Epidermal melanocyte (primary cell): Measurements from ENCODE around the gene KAT14.
"Not testable (repeated sequence)": the region's sequence is repeated elsewhere in the genome, so short reads cannot be mapped to it uniquely, and the experiment has no call there.

ENCODE experiments used
- DNase-seq: peaks from one replicate; pipeline ENCODE4 v3.0.0; 2011; ENCODE audit warnings: low spot score; ENCODE audit not compliant: insufficient read length

The KAT14 gene

GRCh38 chr20:18154342-18154741 is 16.7 kb downstream of the KAT14 start:
- DNase-seq: no peak

DNA sequence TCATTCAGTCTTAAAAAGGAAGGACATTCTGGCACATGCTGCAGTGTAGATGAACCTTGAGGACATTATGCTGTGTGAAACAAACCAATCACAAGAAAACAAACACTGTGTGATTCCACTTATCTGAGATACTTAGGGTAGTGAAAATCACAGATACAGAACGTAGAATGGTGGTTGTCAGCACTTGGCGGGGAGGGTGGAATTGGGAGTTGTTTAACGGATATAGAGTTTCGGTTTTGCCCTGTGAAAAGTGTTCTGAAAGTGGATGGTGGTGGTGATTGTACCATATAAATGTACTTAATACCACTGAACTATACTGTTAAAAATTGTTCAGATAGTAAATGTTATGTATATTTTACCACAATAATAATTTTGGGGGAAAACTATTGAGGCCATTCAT is 18.4 kb downstream of the KAT14 start:
- no peak for DNase-seq

DNA sequence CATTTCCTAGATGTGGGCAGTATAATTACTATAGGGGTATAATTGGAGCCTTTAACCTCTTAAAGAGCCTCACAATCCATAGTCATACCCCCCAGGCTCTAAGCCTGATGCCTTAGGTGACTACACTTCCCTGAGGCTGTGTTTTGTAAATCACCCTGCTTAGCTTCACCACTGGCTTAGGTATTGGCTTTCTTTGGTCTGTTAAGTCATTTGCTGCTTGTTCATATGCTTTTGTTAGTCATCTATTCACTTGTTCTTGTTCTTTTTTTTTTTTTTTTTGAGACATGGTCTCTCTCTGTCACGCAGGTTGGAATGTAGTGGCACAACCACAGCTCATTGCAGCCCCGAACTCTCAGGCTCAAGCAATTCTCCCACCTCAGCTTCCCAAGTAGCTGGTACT is 26.7 kb downstream of the KAT14 start:
- no peak for DNase-seq

DNA sequence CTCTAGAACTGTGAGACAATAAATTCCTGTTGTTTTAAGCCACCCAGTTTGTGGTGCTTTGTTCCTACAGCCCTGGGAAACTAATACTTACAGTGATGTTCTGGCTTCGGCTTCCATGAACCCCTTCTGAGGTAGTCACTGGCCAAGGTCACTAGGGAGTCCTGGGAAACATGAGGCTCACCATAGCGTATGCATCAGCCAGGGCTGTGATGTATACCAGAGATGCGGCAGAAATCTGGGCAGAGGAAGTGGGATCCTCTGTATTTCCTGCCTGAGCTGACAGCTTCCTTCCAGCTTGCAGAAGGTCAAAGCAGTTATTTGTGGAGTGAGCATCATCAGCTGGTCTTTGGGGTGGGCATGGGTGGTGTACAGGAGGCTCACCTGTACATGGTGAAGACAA is 27.9 kb downstream of the KAT14 start:
- no peak for DNase-seq

DNA sequence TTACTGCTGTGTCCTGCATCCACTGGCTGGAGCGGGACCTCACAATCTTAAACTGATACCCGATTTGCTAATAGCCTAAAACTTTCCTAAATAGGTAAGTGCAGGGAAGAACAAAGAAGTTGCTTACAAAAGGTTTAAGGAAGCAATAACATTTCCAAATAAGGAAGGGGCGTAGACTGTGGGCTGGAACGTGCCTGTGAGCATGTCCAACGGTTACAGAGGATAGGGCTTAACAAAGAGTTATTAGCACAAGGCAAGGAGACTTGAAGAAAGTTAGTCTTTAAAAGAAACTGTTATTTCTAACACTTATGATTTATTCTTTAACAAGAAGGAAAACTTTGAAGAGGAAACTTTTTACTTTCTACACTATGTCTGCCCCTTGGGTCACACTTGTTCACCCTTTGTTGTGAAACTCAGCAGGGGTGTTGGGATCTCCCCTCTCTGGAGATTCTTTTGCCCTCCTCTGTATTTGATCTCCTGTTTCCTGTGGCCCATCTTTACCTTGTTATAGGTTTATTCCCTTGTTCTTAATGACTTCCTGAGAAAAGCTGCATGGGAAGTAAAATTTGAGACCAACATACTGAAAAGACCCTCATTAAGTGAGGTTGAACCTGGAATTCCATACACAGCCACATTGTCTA is 28.7 kb downstream of the KAT14 start:
- DNase-seq: no peak

GRCh38 chr20:18166950-18167349 is 29.3 kb downstream of the KAT14 start:
- no peak for DNase-seq

DNA sequence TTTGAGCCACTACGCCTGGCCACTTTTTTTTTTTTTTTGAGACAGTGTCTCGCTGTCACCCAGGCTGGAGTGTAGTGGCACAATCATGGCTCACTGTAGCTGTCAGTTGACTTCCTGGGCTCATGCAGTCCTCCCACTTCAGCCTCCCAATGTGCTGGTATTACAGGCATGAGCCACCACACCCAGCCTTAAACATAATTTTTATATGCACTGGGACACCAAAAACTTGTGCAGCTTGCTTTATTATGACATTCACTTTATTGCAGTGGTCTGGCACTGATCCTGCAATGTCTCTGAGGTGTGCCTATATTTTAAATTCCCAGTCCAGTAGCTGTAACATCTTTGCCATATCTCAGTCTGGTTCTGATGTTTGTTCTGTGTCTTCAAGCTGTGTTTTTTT is 34.7 kb downstream of the KAT14 start:
- no peak for DNase-seq

- DNase-seq: no peak
Observed at GRCh38 chr20:18174906-18175683, 37.4 kb downstream of the KAT14 start.

- DNase-seq: no peak
Observed at GRCh38 chr20:18176318-18176785, 38.7 kb downstream of the KAT14 start.

- DNase-seq: not testable (repeated sequence)
Observed at GRCh38 chr20:18180366-18180765, 42.7 kb downstream of the KAT14 start.

- DNase-seq: no peak
Observed at GRCh38 chr20:18180815-18181214, 43.2 kb downstream of the KAT14 start.

DNA sequence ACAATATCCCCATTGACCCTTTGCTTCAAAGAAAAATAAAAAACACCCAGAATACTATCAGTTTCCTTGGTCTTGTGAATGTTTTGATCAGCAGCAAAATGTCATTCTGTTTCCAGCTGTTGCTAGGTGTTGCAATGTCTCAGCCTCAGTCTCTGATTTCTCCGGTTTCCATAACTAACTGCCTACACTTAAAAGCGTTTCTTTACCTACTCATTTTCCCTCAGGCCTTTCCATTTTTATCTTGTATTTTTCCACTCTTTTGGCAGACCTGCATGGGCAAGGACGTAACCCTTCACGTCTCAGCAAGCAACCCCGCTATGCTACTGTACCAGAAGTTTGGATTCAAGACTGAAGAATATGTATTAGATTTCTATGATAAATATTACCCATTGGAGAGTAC is 49.4 kb downstream of the KAT14 start:
- DNase-seq: no peak

- DNase-seq: no peak
Observed at GRCh38 chr20:18188434-18188833, 50.8 kb downstream of the KAT14 start.

DNA sequence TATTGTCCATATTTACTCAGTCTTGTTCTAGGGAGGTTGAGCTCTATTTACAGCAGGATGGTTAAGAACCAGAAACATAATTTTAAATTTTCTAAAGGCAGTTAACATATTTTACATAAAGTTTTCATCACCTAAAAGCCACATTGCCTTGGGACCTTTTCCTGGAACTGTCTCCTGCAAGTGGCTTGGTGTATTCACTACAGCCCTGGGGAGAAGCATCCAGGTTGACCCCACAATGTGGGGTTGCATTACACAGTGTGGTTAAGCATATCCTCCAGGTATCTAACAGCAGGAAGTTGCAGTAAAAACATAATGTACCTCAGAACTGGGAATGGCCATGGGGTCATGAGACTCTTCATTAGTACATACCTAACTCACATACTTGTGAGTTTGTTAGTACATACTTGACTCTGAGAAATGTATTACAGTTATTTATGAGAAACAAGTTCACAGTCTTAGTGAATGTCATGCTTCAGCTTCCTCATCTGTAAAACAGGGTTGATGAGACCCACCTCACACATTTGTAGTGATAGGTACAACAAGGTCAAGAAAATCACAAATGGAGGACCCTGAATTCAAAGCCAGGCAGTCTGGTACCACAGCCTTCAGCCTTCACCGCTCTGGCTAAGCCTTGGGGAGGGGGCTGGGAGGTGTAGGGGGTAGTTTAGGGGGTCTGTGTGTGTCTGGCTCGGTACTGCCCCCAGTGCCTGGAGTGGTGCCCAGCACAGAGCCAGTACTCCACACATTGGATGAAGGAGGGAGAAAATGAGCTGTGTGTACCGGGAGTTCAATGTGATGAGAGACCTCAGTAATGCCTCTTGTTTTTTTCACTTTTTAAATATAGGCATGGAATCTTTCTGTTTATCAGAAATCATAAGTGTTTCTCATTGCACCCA is 52.9 kb downstream of the KAT14 start:
- DNase-seq: no peak

DNA sequence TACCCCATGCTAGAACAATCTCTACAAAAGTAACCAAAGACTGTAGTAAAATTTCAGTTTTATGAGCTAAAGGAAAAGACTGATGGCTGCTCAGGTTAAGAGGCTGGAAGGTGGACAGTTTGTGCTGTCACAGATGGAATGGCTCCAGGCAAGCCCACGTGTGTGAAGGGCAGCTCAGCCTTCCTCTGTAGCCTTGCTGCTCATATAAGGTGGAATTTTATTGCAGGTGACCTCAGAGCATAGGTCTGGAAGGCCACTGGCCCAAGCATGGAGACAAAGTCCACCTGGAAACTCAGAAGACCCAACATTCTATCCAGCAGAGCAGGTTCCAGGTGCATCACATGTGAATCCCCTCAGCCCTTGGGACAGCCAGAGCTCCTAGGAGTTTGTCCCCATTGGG is 53.6 kb downstream of the KAT14 start:
- no peak for DNase-seq

DNA sequence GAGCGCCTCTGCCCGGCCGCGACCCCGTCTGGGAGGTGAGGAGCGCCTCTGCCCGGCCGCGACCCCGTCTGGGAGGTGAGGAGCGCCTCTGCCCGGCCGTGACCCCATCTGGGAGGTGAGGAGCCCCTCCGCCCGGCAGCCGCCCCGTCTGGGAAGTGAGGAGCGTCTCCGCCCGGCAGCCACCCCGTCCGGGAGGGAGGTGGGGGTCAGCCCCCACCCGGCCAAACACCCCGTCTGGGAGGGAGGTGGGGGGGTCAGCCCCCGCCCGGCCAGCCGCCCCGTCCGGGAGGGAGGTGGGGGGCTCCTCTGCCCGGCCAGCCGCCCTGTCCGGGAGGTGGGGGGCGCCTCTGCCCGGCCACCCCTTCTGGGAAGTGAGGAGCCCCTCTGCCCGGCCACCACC is 56.8 kb downstream of the KAT14 start:
- not testable (repeated sequence) for DNase-seq

DNA sequence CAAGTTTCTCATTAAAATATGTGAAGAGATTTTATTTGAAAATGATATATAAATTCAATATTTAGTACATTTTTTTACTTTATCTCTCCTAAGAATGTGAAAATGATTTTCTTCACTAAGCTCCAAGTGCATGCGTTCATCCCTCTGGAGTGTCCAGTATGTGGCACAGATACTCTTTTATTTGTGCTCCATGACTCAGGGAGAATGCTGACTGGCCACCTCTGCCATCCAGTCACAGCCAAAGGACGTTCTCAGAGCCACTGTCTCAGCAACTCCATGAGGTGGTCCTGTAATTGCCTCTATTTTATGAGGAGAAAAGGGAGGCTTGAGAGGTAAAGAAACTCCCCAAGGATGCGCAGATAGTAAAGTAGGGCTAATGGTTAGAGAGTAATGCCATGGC is 58.3 kb downstream of the KAT14 start:
- no peak for DNase-seq

DNA sequence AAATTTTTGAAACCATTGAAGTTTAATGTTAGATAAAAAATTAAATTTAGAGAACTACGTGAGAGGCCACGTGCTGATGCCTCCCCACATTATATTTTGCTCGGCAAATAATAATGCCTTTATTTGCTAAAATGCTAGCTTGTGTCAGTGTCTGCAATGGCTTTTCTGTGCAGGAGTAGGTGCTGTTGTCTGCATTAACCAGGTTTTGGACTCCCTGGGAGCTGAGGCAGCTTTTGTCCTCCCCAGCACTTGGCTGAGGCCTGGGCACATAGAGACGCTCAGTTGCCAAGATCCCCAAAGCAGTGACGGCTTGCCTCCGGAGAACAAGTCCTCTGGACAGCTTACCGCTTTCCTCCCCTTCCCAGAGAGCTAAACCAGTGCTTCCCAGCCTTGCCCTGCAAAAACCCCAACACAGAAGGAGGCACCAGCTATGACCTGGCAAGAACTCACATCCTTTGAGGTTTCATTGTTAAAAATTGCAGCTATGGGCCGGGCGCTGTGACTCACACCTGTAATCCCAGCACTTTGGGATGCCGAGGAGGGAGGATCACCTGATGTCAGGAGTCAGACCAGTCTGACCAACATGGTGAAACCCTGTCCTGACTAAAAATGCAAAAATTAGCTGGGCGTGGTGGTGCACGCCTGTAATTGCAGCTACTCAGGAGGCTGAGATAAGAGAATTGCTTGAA is 59.9 kb downstream of the KAT14 start:
- DNase-seq: no peak

DNA sequence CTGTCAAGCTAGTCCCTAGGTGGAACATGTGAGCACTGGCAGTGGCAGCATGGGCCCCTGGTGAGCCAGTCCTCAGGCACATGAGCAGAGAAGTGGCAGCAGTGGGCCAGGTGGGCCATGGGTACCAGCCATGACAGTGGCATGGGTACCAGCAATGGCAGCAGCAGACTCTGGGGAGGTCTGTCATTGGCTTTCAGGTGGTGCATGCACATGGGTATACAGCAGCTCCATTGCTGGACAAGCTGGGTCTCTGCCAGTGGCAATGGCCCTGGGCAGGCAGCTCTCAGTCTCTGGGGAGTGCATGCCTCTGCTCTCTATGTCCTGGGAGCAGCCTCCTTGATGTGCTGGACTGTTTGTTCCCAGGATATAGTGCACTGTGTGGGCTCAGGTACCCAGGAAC is 65.3 kb downstream of the KAT14 start:
- DNase-seq: no peak

GRCh38 chr20:18203700-18204099 is 66.0 kb downstream of the KAT14 start:
- not testable (repeated sequence) for DNase-seq

DNA sequence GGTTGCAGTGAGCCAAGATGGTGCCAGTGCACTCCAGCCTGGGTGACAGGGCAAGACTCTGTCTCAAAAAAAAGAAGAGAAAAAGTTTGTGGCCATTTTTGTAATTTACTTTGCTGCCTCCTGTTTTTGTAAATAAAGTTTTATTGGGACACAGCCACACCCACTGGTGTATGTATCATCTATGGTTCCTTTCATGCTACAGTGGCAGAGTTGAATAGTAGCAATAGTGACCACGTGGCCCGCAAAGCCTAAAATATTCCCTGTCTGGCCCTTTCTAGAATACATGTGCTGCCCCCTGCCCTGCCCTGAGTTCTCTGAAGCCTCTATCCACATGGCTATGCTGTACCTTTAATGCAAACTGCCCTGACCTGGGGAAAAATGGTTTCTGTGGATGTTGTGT is 75.3 kb downstream of the KAT14 start:
- DNase-seq: no peak
